ENCODE data around the gene ZNF709.
"Not testable (repeated sequence)": the region's sequence is repeated elsewhere in the genome, so short reads cannot be mapped to it uniquely, and the experiment has no call there.

ZNF709 gene

GRCh38 chr19:12484371-12485051 is at the start of gene ZNF709:
ZNF709 (minus strand) TSS chr19:12484816; CDS start chr19:12484657, 159 bp downstream.
- Histone ChIP-seq H3K27me3 (ENCODE audit: low read depth, low read length) (no peaks in the 10 kb centered on the region), H3K9me3 (ENCODE audit: control insufficient read depth in 1 of 2, low read length in 2 of 2) (no peaks in the 10 kb centered on the region), H3K27ac (ENCODE audit: low read length) (peak within 1 kb of the TSS; percentile 67), H3K36me3 (ENCODE audit: control insufficient read depth in 1 of 2, insufficient read depth in 2 of 2, low read length in 2 of 2) (no peaks in the 10 kb centered on the region), H3K4me3 (ENCODE audit: low read depth in 1 of 2, low read length in 2 of 2) (peak within 1 kb of the TSS; percentile 92 to 99), H3K4me1 (ENCODE audit: control insufficient read depth in 1 of 2, insufficient read depth in 2 of 2, low read length in 2 of 2) (peaks cover 0 to 17% of the 10 kb centered on the region in 2 donors)

DNA sequence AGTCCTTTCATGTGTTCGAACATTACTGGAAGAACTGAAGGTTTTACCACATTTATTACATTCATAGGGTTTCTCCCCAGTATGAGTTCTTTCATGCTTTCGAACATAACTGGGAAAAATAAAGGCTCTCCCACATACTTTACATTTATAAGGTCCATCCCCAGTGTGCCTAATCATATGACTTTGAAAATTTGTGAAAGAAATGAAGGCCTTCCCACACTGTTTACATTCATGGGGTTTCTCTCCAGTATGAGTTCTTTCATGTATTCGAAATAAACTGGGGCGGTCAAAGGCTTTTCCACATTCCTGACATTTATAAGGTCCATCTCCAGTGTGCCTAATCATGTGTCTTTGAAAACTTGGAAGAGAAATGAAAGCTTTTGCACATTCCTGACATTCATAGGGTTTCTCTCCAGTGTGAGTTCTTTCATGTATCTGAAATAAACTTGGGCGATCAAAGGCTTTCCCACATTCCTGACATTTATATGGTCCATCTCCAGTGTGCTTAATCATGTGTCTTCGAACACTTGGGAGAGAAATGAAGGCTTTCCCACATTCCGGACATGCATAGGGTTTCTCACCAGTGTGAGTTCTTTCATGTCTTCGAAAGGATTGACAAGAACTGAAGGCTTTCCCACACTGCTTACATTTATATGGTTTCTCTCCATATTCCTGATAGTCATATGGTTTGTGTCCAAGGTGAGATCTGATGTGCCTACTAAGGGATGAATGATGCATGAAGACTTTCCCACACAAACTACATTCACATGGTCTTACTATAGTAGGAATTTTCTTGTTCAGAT is 42.6 kb upstream of the ZNF709 start:
- Histone ChIP-seq H3K4me3 (ENCODE audit: low read depth in 1 of 2, low read length in 2 of 2) (peak overlapping the region; percentile 28 to 59), H3K27me3 (ENCODE audit: low read depth, low read length) (no peaks in the 10 kb centered on the region), H3K9me3 (ENCODE audit: control insufficient read depth in 1 of 2, low read length in 2 of 2) (peaks cover 61 to 78% of the 10 kb centered on the region in 2 donors), H3K4me1 (ENCODE audit: control insufficient read depth in 1 of 2, insufficient read depth in 2 of 2, low read length in 2 of 2) (no peaks in the 10 kb centered on the region), H3K36me3 (ENCODE audit: control insufficient read depth in 1 of 2, insufficient read depth in 2 of 2, low read length in 2 of 2) (peaks cover 43 to 82% of the 10 kb centered on the region in 2 donors), H3K27ac (ENCODE audit: low read length) (no peak overlapping the region)

- Histone ChIP-seq H3K27me3 (ENCODE audit: low read depth, low read length) (no peaks in the 10 kb centered on the region), H3K36me3 (ENCODE audit: control insufficient read depth in 1 of 2, insufficient read depth in 2 of 2, low read length in 2 of 2) (peaks cover 43 to 78% of the 10 kb centered on the region in 2 donors), H3K4me3 (ENCODE audit: low read depth in 1 of 2, low read length in 2 of 2) (peak overlapping the region; percentile 28 to 59), H3K4me1 (ENCODE audit: control insufficient read depth in 1 of 2, insufficient read depth in 2 of 2, low read length in 2 of 2) (no peaks in the 10 kb centered on the region), H3K9me3 (ENCODE audit: control insufficient read depth in 1 of 2, low read length in 2 of 2) (peaks cover 65 to 85% of the 10 kb centered on the region in 2 donors), H3K27ac (ENCODE audit: low read length) (no peak overlapping the region)
Observed at GRCh38 chr19:12526542-12526941, 41.9 kb upstream of the ZNF709 start.

DNA sequence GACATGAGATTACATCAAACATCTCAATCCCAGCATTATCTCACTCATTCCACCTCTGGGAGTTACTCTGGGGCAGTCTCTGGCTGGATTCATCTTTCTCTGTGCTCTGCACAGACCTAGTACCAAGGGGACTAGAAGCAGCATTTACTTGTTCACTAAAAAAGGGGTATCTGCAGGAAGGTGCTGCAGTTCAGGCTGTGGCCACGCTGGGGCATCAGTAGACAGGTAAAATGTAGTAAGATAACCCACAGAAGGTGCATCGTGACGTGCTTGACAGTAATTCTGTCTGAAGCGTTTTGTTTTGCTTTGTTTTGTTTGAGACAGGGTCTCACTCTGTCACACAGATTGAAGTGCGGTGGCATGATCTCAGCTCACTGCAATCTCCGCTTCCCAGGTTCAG is 37.4 kb upstream of the ZNF709 start:
- Histone ChIP-seq H3K9me3 (ENCODE audit: control insufficient read depth in 1 of 2, low read length in 2 of 2) (peaks cover 43 to 66% of the 10 kb centered on the region in 2 donors), H3K36me3 (ENCODE audit: control insufficient read depth in 1 of 2, insufficient read depth in 2 of 2, low read length in 2 of 2) (peaks cover 17 to 33% of the 10 kb centered on the region in 2 donors), H3K4me3 (ENCODE audit: low read depth in 1 of 2, low read length in 2 of 2) (no peak overlapping the region), H3K27ac (ENCODE audit: low read length) (no peak overlapping the region), H3K4me1 (ENCODE audit: control insufficient read depth in 1 of 2, insufficient read depth in 2 of 2, low read length in 2 of 2) (no peaks in the 10 kb centered on the region), H3K27me3 (ENCODE audit: low read depth, low read length) (no peaks in the 10 kb centered on the region)

GRCh38 chr19:12513531-12514061 is 29.0 kb upstream of the ZNF709 start:
- Histone ChIP-seq H3K4me3 (ENCODE audit: low read depth in 1 of 2, low read length in 2 of 2) (peak overlapping the region in 1 of 2 donors; percentile 54), H3K27ac (ENCODE audit: low read length) (no peak overlapping the region), H3K4me1 (ENCODE audit: control insufficient read depth in 1 of 2, insufficient read depth in 2 of 2, low read length in 2 of 2) (peaks cover 0 to 4% of the 10 kb centered on the region in 2 donors), H3K9me3 (ENCODE audit: control insufficient read depth in 1 of 2, low read length in 2 of 2) (peaks cover 3 to 9% of the 10 kb centered on the region in 2 donors), H3K36me3 (ENCODE audit: control insufficient read depth in 1 of 2, insufficient read depth in 2 of 2, low read length in 2 of 2) (no peaks in the 10 kb centered on the region), H3K27me3 (ENCODE audit: low read depth, low read length) (no peaks in the 10 kb centered on the region)

- Histone ChIP-seq H3K4me3 (ENCODE audit: low read depth in 1 of 2, low read length in 2 of 2) (no peak overlapping the region), H3K27me3 (ENCODE audit: low read depth, low read length) (no peaks in the 10 kb centered on the region)
Observed at GRCh38 chr19:12497032-12497431, 12.4 kb upstream of the ZNF709 start.

GRCh38 chr19:12496480-12496879 is 11.9 kb upstream of the ZNF709 start:
- Histone ChIP-seq H3K9me3 (ENCODE audit: control insufficient read depth in 1 of 2, low read length in 2 of 2) (no peaks in the 10 kb centered on the region), H3K4me1 (ENCODE audit: control insufficient read depth in 1 of 2, insufficient read depth in 2 of 2, low read length in 2 of 2) (peaks cover 0 to 5% of the 10 kb centered on the region in 2 donors), H3K4me3 (ENCODE audit: low read depth in 1 of 2, low read length in 2 of 2) (no peak overlapping the region), H3K27me3 (ENCODE audit: low read depth, low read length) (no peaks in the 10 kb centered on the region), H3K27ac (ENCODE audit: low read length) (no peak overlapping the region), H3K36me3 (ENCODE audit: control insufficient read depth in 1 of 2, insufficient read depth in 2 of 2, low read length in 2 of 2) (no peaks in the 10 kb centered on the region)

More at GRCh38 chr19:12497032-12497431, 12.4 kb upstream of the ZNF709 start:
- Histone ChIP-seq H3K27ac (ENCODE audit: low read length) (no peak overlapping the region), H3K36me3 (ENCODE audit: control insufficient read depth in 1 of 2, insufficient read depth in 2 of 2, low read length in 2 of 2) (no peaks in the 10 kb centered on the region), H3K4me1 (ENCODE audit: control insufficient read depth in 1 of 2, insufficient read depth in 2 of 2, low read length in 2 of 2) (peaks cover 0 to 5% of the 10 kb centered on the region in 2 donors), H3K9me3 (ENCODE audit: control insufficient read depth in 1 of 2, low read length in 2 of 2) (no peaks in the 10 kb centered on the region)

DNA sequence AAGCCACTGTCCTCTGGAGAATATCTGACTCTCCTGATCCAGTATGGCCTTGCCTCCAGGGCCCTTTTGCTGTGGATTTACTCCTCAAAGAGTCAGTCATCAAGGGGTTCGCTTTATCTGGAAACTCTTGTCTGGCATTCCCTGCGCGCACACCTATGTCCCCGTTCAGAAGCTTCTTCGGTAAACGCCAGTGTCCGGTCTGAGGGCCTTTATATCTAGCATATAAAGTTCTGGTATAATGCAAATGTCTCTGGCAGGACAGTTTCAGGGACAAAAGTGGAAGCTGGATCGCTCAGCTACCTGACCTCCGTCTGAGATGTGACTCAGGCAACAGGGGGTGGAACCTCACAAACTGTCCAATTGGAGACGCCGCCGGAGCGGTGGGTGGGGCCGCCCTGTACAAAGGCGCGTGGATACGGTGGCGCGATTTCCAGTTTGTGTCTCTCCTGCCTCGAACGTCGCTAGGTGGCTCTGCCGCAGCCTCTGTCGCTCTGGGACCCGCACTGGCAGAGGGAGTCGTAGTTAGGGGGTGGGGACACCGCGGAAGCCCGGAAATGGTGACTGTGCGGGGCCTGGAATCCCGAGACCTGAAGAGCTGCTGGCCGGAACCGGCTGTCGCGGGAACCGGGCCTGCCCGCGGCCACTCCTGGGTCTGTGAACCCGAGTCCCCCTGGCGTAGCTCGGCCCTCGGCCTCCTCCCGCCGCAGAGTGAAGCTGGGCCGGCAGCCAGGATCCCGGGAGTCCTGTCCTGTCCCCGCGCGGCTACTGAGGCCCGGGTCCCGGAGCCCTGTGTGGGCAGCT is 10.6 kb upstream of the ZNF709 start:
- peak overlapping the region; percentile 73 for H3K27ac ChIP-seq (ENCODE audit: low read length)
- no peaks in the 10 kb centered on the region for H3K9me3 ChIP-seq (ENCODE audit: control insufficient read depth in 1 of 2, low read length in 2 of 2)
- no peaks in the 10 kb centered on the region for H3K36me3 ChIP-seq (ENCODE audit: control insufficient read depth in 1 of 2, insufficient read depth in 2 of 2, low read length in 2 of 2)
- peak overlapping the region; percentile 75 for H3K4me3 ChIP-seq (ENCODE audit: low read depth in 1 of 2, low read length in 2 of 2)
- H3K27me3 ChIP-seq (ENCODE audit: low read depth, low read length), result no peaks in the 10 kb centered on the region
- peaks cover 0 to 5% of the 10 kb centered on the region in 2 donors for H3K4me1 ChIP-seq (ENCODE audit: control insufficient read depth in 1 of 2, insufficient read depth in 2 of 2, low read length in 2 of 2)

- Histone ChIP-seq H3K27me3 (ENCODE audit: low read depth, low read length) (no peaks in the 10 kb centered on the region), H3K4me1 (ENCODE audit: control insufficient read depth in 1 of 2, insufficient read depth in 2 of 2, low read length in 2 of 2) (peaks cover 0 to 5% of the 10 kb centered on the region in 2 donors), H3K36me3 (ENCODE audit: control insufficient read depth in 1 of 2, insufficient read depth in 2 of 2, low read length in 2 of 2) (no peaks in the 10 kb centered on the region), H3K4me3 (ENCODE audit: low read depth in 1 of 2, low read length in 2 of 2) (peak overlapping the region; percentile 75), H3K9me3 (ENCODE audit: control insufficient read depth in 1 of 2, low read length in 2 of 2) (no peaks in the 10 kb centered on the region), H3K27ac (ENCODE audit: low read length) (peak overlapping the region; percentile 73)
Observed at GRCh38 chr19:12494260-12494860, 9.7 kb upstream of the ZNF709 start.

DNA sequence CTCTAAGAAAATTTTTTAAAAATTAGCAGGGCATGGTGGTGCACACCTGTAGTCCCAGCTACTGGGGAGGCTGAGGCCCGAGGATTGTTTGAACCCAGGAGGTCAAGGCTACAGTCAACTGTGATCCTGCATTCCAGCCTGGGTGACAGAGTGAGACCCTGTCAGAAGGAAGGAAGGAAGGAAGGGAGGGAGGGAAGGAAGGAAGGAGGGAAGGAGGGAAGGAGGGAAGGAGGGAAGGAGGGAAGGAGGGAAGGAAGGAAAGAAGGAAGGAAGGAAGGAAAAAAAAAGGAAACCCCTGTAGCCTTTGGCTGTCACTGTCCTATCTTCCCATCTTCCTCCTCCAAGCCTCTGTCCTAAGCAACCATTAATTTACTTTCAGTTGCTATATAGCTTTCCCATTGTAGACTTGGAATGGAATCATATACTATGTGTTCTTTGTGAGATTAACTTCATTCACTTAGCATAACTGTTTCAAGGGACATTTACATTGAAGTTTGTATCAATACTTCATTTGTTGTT is 1.7 kb upstream of the ZNF709 start:
- H3K9me3 ChIP-seq (ENCODE audit: control insufficient read depth in 1 of 2, low read length in 2 of 2); H3K27me3 ChIP-seq (ENCODE audit: low read depth, low read length); H3K36me3 ChIP-seq (ENCODE audit: control insufficient read depth in 1 of 2, insufficient read depth in 2 of 2, low read length in 2 of 2); H3K27ac ChIP-seq (ENCODE audit: low read length); H3K4me3 ChIP-seq (ENCODE audit: low read depth in 1 of 2, low read length in 2 of 2): not testable (repeated sequence)
- H3K4me1 ChIP-seq (ENCODE audit: control insufficient read depth in 1 of 2, insufficient read depth in 2 of 2, low read length in 2 of 2), result peaks cover 0 to 17% of the 10 kb centered on the region in 2 donors

Measured in muscle layer of duodenum (tissue), 2 donors.